D721Med (cell line): Measurements from ENCODE around the gene VPS26C.
A peak's percentile ranks its signal among the peaks of the same experiment; 100 is the strongest.

ENCODE experiments used
- DNase-seq: peaks from one replicate; pipeline ENCODE4 v3.0.0; 2011; ENCODE audit warnings: low spot score; ENCODE audit not compliant: insufficient read length
- FAIRE-seq: peaks from 2 replicates; lab custom pipeline; 2011; peaks lifted over from hg19 to GRCh38; lab: Jason Lieb, UNC
- TF ChIP-seq, protein P1 (sequence below): IDR thresholded peaks from 2 replicates; pipeline ENCODE4 v1.5.1; 2012; ENCODE audit warnings: mild to moderate bottlenecking, control low read depth; ENCODE audit not compliant: insufficient read depth; ENCODE audit errors: missing control alignments

The VPS26C gene

DNA sequence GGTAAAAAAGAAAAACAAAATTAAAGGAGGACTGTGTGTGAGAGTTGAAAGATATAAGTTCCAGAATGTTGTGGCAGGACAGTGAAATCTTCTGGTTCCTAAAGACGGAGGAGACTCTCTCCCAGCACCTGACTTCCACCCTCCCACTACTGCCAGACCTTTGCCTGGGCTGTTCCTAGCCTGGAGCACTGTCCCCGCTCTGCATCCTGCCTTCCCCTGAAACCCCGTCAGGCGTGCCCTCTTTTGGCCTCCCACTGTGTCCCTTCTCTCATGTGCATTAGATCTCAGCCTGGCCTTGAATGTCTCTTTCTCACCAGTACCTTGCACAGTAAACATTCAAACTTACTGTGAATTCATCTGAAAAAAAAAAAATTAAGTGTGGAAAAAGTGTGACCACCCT lies 74.1 kb downstream of the VPS26C start:
- TF ChIP-seq, protein P1, sequence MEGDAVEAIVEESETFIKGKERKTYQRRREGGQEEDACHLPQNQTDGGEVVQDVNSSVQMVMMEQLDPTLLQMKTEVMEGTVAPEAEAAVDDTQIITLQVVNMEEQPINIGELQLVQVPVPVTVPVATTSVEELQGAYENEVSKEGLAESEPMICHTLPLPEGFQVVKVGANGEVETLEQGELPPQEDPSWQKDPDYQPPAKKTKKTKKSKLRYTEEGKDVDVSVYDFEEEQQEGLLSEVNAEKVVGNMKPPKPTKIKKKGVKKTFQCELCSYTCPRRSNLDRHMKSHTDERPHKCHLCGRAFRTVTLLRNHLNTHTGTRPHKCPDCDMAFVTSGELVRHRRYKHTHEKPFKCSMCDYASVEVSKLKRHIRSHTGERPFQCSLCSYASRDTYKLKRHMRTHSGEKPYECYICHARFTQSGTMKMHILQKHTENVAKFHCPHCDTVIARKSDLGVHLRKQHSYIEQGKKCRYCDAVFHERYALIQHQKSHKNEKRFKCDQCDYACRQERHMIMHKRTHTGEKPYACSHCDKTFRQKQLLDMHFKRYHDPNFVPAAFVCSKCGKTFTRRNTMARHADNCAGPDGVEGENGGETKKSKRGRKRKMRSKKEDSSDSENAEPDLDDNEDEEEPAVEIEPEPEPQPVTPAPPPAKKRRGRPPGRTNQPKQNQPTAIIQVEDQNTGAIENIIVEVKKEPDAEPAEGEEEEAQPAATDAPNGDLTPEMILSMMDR = no peak
- no peak for FAIRE-seq
- no peak for DNase-seq

DNA sequence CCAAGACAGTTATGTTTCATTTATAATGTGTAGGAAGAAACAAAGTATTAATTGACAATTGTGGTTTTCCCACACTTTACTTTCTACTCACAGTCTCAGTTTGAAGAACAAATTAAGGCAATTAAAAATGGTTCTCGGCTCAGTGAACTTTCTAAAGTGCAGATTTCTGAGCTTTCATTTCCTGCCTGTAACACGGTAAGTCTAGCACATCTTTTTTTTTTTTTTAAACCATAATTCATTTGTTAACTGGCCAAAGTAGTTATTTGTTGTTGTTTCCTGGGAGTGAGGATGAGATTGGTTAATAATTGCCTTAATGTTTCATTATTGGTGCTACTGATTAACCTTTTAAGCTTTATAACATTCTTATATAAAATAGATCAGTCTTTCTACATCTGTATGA lies 75.1 kb downstream of the VPS26C start:
- TF ChIP-seq, protein P1 = no peak
- FAIRE-seq = peak; percentile 35
- DNase-seq = no peak

- TF ChIP-seq, protein P1 = no peak
- DNase-seq = no peak
- FAIRE-seq = no peak
Measured at GRCh38 chr21:37188825-37189224, 78.3 kb downstream of the VPS26C start.

DNA sequence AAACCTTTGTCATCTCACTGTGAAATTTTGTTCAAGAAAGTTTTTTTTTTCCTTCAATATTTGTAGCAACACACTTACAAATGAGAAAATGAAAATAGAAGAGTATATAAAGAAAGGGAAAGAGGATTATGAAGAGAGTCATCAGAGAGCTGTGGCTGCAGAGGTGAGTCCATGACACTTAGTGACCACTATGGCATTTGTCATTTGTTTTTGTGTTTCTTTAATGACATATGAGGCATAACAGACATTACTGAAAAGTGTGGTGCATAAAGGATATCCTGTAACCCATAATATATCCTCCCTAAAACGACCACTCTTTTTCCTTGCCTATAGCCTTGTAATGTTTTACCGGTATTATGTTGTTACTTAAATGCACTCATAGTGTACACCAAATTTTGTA lies 80.2 kb downstream of the VPS26C start:
- TF ChIP-seq, protein P1 = no peak
- FAIRE-seq = no peak
- DNase-seq = no peak

DNA sequence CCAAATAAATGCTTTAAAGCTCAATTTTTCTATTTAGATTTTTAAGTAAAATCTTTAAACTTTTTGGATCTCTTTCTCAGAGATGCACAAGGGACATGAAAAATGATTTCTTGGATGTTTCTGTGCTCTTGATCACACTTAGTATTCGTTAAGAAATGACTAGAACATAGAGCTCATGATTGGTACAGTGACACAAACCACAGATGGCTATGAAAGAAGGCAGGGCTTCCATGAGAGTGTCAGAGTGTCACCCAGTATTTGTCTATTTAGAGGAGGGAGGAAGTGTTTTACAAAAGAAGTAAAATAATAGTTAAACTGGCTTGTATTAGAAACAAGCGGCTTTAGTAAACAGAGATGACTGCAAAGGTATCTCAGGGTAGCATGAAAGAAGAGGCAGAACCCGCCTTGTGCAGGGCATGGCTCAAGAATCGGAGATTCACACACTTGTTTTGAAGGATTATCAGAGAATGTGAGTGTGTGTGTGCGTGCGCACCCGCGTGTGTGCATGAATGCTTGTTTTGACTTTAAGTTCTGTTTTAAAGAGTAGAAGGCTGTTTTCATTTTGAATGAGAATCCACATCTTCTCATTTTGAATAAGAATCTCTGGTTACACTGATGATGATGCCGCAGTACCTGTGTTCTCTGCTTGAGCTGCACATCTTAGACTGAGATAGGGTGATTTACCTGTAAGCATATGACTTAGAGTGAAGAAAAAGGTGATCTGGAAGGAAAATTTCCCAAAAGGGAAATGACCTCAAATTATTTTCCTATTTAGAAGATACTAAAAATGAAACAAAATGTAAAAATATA lies 82.1 kb downstream of the VPS26C start:
- DNase-seq = no peak
- FAIRE-seq = no peak
- TF ChIP-seq, protein P1 = no peak

DNA sequence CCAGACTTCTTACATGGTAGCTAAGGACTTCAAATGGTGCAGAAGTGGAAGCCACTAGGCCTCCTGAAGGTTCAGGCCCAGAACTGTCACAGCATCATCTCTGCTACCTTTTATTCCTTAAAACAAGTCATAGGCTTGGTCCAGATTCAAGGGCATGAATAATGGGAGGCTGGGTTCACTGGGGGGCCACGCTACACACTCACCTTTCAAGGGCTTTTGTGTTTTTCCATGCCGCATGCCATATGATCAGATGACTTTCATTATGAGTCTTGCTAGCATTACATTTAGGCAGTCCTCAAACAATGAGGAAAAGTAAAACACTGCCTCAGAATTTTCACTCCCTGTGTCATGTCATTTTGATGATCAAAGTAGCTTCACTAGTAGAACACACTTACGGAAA lies 83.4 kb downstream of the VPS26C start:
- TF ChIP-seq, protein P1 = no peak
- no peak for FAIRE-seq
- DNase-seq = no peak

DNA sequence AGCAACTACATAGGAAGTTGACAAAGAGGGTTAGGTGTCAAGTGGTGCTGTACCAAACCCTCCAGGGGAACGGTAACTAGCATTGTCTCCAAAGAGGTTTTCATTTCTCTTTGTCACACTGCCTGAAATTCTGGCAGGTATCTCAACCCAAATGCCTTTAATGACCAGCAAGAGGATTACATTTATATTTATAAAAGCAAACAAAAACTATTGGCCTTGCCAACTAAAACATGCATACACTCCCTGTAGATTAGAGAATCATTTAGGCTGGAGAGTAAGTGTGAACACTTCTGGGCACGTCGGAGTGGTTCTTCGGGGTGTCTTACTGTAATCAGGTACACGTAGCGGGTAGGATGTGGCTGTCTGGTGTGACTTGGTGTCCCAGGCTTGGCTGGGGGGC lies 84.9 kb downstream of the VPS26C start:
- TF ChIP-seq, protein P1 = no peak
- FAIRE-seq = no peak

More for the DNA sequence above, 84.9 kb downstream of the VPS26C start:
- no peak for DNase-seq
